GM12892 (cell line): ENCODE measurements around the gene ANO2.

Experiments used
- POLR2A ChIP-seq: IDR thresholded peaks from 2 replicates; pipeline ENCODE4 v1.6.1; 2011; ENCODE audit warnings: low read depth, low read length, control low read depth
- POLR2AphosphoS5 ChIP-seq: IDR thresholded peaks from 2 replicates; pipeline ENCODE4 v1.6.1; 2011; ENCODE audit warnings: low read depth, low read length, control low read depth
- TAF1 ChIP-seq: IDR thresholded peaks from 2 replicates; pipeline ENCODE4 v1.6.1; 2011; ENCODE audit warnings: low read depth, mild to moderate bottlenecking, control low read depth, low read length, borderline replicate concordance

- no peak for TF ChIP-seq TAF1
- TF ChIP-seq POLR2A, result no peak
- TF ChIP-seq POLR2AphosphoS5, result no peak
Measured at GRCh38 chr12:5592310-5592709, 352.7 kb downstream of the ANO2 start.
